Stomach (tissue), 9 donors: Measurements from ENCODE around the gene CORO7. TPM values are rescaled to one million over a fixed set of nuclear protein-coding genes. Genes with fewer than 3 reads are reported as not detected.

ENCODE experiments used
- DNase-seq, 2 donors: peaks; one replicate each; pipeline versions ENCODE4 v3.0.0 to v3.0.0-alpha.2; 2013 to 2019
- H3K27ac ChIP-seq, 5 donors: fragments of 200-600 bp in 4 of 5; sonication (generic) in 4 of 5; one replicate each; pipeline ENCODE4 v1.5.1; 2013 to 2019; ENCODE audit warnings: mild to moderate bottlenecking in 1 of 5, moderate library complexity in 1 of 5
- H3K27me3 ChIP-seq, 3 donors: fragments of 200-600 bp; sonication (generic); one replicate each; pipeline ENCODE4 v1.5.1; 2017 to 2019; ENCODE audit warnings: mixed run types in 1 of 3
- H3K36me3 ChIP-seq, 4 donors: fragments of 200-600 bp; sonication (generic); 1 replicate in 3 of 4; 2 replicates in 1 of 4; pipeline ENCODE4 v1.5.1; 2016 to 2019
- H3K4me1 ChIP-seq, 4 donors: fragments of 200-600 bp; sonication (generic); one replicate each; pipeline ENCODE4 v1.5.1; 2016 to 2019
- H3K4me3 ChIP-seq, 4 donors: fragments of 200-600 bp; sonication (generic) in 3 of 4; one replicate each; pipeline ENCODE4 v1.5.1; 2016 to 2019; ENCODE audit warnings: mild to moderate bottlenecking in 1 of 4
- H3K9me3 ChIP-seq, 4 donors: fragments of 200-600 bp; sonication (generic); one replicate each; pipeline ENCODE4 v1.5.1; 2016 to 2019
- EP300 ChIP-seq: sonication (generic); formaldehyde crosslinking; IDR thresholded peaks from one replicate; pipeline ENCODE4 v1.6.1; 2017; ENCODE audit warnings: antibody characterized with exemption
- POLR2A ChIP-seq, 4 donors: fragments of 450-650 bp; IDR thresholded peaks; one replicate each; pipeline ENCODE4 v1.6.1; 2016; ENCODE audit warnings: antibody characterized with exemption in 4 of 4, control low read depth in 2 of 4, mild to moderate bottlenecking in 1 of 4, moderate library complexity in 1 of 4
- POLR2AphosphoS5 ChIP-seq, 3 donors: sonication (generic); formaldehyde crosslinking; IDR thresholded peaks; one replicate each; pipeline ENCODE4 v1.6.1; 2016; ENCODE audit warnings: antibody characterized with exemption in 3 of 3
- WGBS, 5 donors: extraction: QIAGEN DNeasy Blood & Tissue Kit in 3 of 5; methylation state at CpG; one replicate each; pipeline versions ENCODE4 v1.1.5 to v1.1.7; 2013 to 2018; 5-methylcytosine and 5-hydroxymethylcytosine counted together
- intact Hi-C: fragments of 100-400 bp; cut with DNase I; formaldehyde crosslinking; loops from one replicate; pipeline ENCODE4 v1.15.1; 2023; ENCODE audit warnings: low total_unique reads
- polyA plus RNA-seq, 3 donors: library from polyadenylated mRNA; stranded (reverse); fragments of 200-250 nt; gene quantifications; one replicate each; pipeline ENCODE4 v1.2.3, GENCODE V29; 2013
- total RNA-seq, 5 donors: library from RNA; depleted of rRNA; stranded (reverse); fragments of >200 nt; gene quantifications; one replicate each; pipeline versions ENCODE4 v1.1.0 to v1.2.3, GENCODE V29; 2014 to 2016
- TF ChIP-seq, protein P1 (sequence below), 7 experiments: fragments of 450-650 bp in 4 of 7; fragments of 200-600 bp in 3 of 7; sonication (generic) in 3 of 7; IDR thresholded peaks; one replicate each; pipeline ENCODE4 v1.5.1; 2016 to 2019; ENCODE audit warnings: antibody characterized with exemption in 7 of 7, control low read depth in 2 of 7, mild to moderate bottlenecking in 1 of 7
- donor health status: healthy with polysubstance abuse.
- donor health status: Bipolar disorder and iron deficiency.
- donor health status: healthy.

Gene CORO7
- total and polyA plus RNA-seq, 8 donors, result 12.5 to 173 (median 17.3) TPM

DNA sequence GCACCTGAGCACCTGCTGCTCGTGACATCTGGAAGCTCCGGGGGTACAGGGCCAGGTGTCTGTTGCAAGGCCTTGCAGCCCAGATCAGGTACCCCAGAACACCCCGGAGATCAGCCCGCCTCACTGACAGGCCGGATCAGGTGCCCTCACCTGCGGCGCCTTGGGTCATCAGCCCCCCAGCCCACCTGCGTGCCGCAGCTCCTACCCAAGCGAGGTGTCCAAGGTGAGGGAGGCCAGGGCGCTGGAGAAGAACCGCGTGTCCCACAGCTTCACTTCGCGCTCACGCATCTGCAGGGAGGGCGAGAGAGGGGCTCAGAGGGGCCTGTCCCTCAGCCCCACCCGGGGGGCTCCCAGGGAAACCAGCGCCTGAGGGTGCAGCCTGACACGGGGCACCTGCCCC lies 28.6 kb downstream of the CORO7 start:
- Histone ChIP-seq H3K27me3 (no peaks in the 10 kb centered on the region), H3K4me3 (no peak overlapping the region), H3K27ac (peak overlapping the region in 4 of 5 donors; percentile 7 to 39 (median 20)), H3K4me1 (peaks cover 10 to 39% (median 18%) of the 10 kb centered on the region in 4 donors), H3K9me3 (no peaks in the 10 kb centered on the region), H3K36me3 (peaks cover 12 to 99% (median 79%) of the 10 kb centered on the region in 4 donors)
- 91 to 95% (median 94%) methylated on average over 14 to 20 of the region's 20 CpGs for WGBS, 5 donors
- no peak for DNase-seq
- TF ChIP-seq, protein P1, sequence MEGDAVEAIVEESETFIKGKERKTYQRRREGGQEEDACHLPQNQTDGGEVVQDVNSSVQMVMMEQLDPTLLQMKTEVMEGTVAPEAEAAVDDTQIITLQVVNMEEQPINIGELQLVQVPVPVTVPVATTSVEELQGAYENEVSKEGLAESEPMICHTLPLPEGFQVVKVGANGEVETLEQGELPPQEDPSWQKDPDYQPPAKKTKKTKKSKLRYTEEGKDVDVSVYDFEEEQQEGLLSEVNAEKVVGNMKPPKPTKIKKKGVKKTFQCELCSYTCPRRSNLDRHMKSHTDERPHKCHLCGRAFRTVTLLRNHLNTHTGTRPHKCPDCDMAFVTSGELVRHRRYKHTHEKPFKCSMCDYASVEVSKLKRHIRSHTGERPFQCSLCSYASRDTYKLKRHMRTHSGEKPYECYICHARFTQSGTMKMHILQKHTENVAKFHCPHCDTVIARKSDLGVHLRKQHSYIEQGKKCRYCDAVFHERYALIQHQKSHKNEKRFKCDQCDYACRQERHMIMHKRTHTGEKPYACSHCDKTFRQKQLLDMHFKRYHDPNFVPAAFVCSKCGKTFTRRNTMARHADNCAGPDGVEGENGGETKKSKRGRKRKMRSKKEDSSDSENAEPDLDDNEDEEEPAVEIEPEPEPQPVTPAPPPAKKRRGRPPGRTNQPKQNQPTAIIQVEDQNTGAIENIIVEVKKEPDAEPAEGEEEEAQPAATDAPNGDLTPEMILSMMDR (IDR thresholded peaks at IDR 0.05), result no peak
- TF ChIP-seq POLR2AphosphoS5 (IDR thresholded peaks at IDR 0.05) (no peak), EP300 (no peak), POLR2A (IDR thresholded peaks at IDR 0.05) (no peak)
- intact Hi-C loops, result no loop called here

DNA sequence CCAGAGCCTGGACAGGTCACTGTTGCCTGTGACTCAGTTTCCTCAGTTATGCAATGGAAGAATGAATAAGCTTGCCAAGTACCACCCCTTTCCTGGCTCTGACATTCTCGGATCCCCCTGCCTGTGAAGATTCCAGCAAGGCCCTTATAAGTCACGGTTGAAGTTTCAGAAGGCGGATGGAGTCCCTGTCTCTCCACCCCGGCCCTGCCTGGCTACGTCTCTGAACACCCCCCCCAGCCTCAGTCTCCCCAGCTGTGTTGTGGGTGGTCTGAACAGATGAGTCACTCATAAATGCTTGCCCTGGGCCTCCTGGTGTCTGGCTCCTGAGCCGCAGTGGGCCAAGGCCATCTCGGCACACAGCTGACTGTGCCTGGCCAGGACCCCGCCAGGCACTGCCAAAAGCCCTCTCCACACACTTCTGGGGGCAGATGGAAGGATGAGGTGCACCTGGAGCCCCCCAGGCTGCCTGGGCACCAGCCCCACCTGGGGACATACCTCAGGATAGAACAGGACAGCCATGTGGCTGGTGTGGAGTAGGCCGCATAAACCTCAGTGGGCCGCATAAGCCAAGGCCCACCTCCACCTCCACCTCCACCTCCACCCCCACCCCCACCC lies 29.3 kb downstream of the CORO7 start:
- H3K36me3 ChIP-seq, result peaks cover 19 to 100% (median 86%) of the 10 kb centered on the region in 4 donors
- DNase-seq, result no peak
- no peaks in the 10 kb centered on the region for H3K9me3 ChIP-seq
- TF ChIP-seq EP300, result no peak
- TF ChIP-seq, protein P1 (IDR thresholded peaks at IDR 0.05), result no peak
- TF ChIP-seq POLR2A (IDR thresholded peaks at IDR 0.05), result no peak
- TF ChIP-seq POLR2AphosphoS5 (IDR thresholded peaks at IDR 0.05), result no peak
- 75 to 86% (median 76%) methylated on average over 8 to 10 of the region's 10 CpGs for WGBS, 5 donors
- intact Hi-C loops, result no loop called here
- no peaks in the 10 kb centered on the region for H3K27me3 ChIP-seq
- peaks cover 2 to 34% (median 11%) of the 10 kb centered on the region in 4 donors for H3K4me1 ChIP-seq
- no peak overlapping the region for H3K4me3 ChIP-seq
- peak overlapping the region in 4 of 5 donors; percentile 14 to 39 (median 25) for H3K27ac ChIP-seq

DNA sequence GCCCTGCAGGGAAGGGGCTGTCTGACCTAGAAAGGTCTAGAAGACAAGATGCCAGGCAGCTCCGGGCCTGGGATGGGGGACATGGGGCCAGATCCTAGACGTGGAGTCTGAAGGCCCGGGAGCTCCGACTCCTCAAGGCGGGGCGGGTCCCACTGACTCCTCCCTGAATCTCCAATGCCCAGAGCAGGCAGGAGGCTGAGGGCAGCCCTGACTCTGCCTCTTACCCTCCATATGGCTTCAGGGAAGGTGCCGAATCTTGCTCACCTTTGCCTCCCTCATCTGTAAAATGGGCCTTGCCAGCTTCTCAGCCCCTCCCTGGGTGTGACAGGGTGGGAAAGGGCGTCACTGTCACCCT lies 30.0 kb downstream of the CORO7 start:
- 47 to 68% (median 49%) methylated on average over 6 to 8 of the region's 8 CpGs for WGBS, 5 donors
- no peaks in the 10 kb centered on the region for H3K9me3 ChIP-seq
- TF ChIP-seq EP300, result no peak
- TF ChIP-seq, protein P1 (IDR thresholded peaks at IDR 0.05), result no peak
- TF ChIP-seq POLR2AphosphoS5 (IDR thresholded peaks at IDR 0.05), result no peak
- no peak for TF ChIP-seq POLR2A (IDR thresholded peaks at IDR 0.05)
- peaks cover 26 to 100% (median 93%) of the 10 kb centered on the region in 4 donors for H3K36me3 ChIP-seq
- intact Hi-C loops, result no loop called here
- H3K4me3 ChIP-seq, result no peak overlapping the region
- peaks cover 0 to 34% (median 7%) of the 10 kb centered on the region in 4 donors for H3K4me1 ChIP-seq
- no peak for DNase-seq
- peak overlapping the region in 3 of 5 donors; percentile 20 to 39 (median 29) for H3K27ac ChIP-seq
- H3K27me3 ChIP-seq, result no peaks in the 10 kb centered on the region

DNA sequence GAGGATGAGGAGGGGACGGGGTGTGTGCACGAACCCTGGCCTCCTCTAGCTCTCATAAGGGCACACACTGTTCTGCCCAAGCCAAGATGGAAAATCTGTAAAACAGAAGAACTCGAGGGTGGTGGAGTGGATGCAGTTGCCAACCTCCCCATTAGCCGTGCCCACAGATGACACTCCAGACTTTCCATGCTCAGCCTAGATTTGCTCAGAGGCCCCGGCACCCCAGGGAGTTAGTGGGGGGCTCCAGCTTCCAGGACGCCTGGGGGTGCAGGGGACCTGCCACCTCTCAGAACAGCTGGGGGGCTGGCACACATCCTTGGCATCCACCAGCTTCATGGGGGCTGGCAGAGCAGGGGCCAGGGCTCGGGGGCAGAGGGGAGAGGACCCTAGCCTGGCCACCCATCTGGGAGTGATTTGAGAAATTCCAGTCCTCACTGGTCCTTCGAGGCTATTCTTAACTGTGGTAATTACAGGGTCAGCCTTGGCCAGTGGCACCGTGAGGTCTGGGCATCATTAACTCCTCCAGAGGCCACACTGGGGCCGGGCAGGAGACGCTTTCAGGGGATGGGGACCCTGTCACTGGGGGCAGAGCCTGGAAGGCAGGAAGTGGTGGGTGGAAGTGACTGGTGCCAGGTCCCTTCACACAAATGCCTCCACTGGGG lies 30.5 kb downstream of the CORO7 start:
- Histone ChIP-seq H3K36me3 (peaks cover 27 to 100% (median 96%) of the 10 kb centered on the region in 4 donors), H3K27me3 (no peaks in the 10 kb centered on the region), H3K4me3 (no peak overlapping the region), H3K27ac (peak overlapping the region in 3 of 5 donors; percentile 20 to 39 (median 29)), H3K4me1 (peaks cover 0 to 38% (median 8%) of the 10 kb centered on the region in 4 donors), H3K9me3 (no peaks in the 10 kb centered on the region)
- WGBS, 5 donors, result 68 to 83% (median 71%) methylated on average over 9 to 11 of the region's 11 CpGs
- DNase-seq, result no peak
- intact Hi-C loops, result no loop called here
- TF ChIP-seq POLR2AphosphoS5 (IDR thresholded peaks at IDR 0.05) (no peak), POLR2A (IDR thresholded peaks at IDR 0.05) (no peak), EP300 (no peak)
- TF ChIP-seq, protein P1 (IDR thresholded peaks at IDR 0.05), result no peak
